ENCODE results near the gene GLT6D1.

The GLT6D1 gene

DNA sequence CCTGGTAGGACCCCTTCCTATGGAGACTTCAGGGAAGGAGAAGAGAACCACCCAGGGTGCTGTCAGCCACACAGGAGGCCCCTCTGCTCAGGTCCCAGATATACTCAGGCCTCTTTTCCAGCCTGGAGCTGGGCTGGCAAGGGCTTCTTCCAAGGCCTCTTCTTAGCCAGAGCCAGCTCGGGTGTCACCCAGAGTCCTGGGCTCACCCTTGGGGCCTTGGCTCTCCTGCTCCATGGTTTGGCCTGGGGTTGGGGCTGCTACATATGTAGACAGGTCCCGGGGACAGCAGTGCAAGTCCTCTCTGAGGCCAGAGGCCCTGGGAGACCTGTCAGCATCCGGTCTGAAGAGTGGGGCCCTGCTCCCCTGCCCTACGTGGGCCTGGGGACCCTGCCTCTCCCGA lies 55.0 kb downstream of the GLT6D1 start:
- no peak for DNase-seq (ENCODE audit: low read depth)

DNA sequence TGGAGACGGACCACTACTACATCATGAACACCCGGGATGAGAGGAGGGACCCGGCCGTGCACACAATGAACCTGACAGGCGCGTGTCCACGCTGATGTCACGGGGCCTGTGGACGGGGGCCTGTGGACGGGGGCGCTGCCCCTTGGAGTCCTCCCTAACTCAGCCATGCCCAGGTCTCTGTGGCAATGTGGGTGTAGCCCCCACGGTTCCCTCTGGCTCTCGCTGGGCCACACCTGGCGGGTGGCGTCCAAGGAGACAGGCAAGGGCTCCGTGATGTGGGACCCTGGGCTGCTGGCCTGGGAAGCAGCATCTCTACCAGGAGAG lies 55.7 kb downstream of the GLT6D1 start:
- DNase-seq (ENCODE audit: low read depth) = no peak

DNA sequence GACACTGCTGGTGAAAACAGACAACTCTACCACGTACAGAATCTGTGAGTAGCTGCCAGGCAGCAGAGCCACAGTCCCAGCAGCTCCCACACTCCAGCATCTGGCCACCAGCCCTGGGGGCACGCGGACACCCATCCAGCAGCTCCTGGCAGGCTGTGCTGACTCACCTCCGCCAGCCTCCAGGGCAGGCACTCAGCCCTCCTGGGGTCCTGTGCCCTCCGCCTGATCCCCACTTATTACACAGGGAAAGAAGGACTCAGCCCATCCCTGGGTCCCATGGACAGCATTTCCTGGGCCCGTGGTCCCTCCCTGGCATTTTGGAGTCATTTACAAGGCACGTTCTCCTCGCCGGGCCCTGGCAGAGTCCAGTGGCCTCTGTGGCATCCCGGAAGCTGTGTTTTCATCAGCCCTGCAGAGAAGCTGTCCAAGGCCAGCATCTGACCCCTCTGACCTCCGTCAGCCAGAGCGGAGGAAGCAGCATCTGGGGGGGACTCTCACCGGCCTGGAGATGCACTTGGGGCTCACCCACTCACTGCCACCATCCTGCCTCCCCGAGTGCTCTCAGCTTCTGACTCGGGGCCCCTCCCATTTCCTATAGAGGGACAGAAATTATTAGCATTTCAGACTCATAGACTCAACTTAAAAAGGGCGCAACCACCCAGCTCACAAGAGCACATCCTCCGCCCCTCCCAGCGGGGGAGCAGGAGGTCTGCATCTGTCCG lies 56.2 kb downstream of the GLT6D1 start:
- no peak for DNase-seq (ENCODE audit: low read depth)

DNA sequence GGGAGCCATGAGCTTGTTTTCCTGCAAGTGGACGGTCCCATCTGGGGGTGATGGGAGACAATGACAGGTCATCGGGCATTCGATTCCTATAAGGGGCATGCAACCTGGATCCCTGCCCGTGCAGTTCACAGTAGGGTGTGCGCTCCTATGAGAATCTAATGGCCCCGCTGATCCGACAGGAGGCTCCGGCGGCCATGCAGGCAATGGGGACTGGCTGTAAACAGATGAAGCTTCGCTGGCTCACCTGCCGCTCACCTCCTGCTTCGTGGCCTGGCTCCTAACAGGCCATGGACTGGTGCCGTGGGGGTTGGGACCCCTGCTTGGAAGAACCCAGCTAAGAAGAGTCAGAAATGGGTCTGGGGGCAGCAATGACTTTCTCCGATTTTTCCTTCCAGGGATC lies 56.8 kb downstream of the GLT6D1 start:
- DNase-seq (ENCODE audit: low read depth) = no peak

DNA sequence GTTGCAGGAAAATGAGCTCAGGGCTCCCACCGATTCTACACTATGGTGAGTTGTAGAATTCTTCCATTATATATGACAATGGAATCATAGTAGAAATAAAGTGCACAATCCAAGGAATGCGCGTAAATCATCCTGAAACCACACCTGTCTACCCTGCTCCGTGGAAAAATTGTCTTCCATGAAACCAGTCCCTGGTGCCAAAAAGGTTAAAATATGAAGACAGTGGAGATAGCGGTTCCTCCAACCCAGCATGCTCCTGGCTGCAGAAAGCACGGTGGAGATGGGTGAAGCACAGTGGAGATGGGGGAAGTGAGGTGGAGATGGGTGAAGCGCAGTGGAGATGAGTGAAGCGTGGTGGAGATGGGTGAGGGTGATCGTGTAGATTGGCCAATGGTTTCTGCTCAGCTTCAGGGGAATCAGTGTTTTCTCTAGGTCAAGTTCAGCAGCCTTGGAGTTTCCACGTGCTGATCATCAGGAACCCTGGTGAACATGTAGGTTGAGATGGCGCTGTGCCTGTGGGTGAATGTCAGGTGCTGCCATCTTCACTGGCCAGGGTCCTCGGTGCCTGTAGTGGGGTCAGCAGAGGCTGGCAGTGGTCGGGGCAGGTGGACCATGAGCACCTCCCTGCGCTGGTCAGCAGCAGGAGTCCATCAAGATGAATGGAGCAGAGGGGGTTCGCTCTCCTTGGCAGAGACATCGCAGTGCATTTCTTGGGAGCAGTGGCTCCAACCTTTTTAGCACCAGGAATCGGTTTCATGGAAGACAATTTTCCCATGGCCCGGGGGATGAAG lies 57.5 kb downstream of the GLT6D1 start:
- DNase-seq (ENCODE audit: low read depth) = no peak

DNA sequence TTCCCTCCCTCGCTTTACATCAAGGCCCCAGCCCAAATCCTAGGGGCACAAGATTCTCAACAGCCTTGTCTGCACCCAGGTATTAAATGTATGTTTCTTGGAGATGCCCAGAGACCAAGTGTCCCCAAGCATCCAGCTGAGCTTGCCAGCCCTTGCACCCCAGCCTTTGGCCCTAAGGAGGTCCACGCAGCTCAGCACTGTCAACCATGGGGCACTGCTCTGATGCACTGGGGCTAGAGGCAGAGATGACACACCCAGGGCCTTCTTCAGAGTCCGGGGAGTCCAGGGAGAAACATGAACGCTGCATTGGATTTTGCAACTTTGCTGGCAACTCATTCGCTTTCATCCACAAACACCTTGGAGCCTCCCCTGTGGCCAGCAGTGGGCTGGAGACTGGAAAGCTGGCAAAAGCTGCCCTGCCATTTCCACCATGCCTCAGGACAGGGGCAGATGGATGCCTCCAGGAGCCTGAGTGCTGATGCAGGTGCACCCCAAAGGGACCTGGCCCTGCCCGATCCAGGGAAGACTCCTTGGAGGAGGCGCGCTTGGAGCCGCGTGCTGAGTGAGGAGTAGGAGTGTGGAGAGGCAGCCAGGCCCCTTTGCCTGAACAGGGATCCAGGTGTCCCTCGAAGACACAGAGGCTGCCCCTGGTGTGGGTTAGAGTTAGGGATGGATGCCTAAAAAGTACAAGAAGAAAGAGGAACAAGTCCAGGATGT lies 58.5 kb downstream of the GLT6D1 start:
- DNase-seq (ENCODE audit: low read depth) = no peak

DNA sequence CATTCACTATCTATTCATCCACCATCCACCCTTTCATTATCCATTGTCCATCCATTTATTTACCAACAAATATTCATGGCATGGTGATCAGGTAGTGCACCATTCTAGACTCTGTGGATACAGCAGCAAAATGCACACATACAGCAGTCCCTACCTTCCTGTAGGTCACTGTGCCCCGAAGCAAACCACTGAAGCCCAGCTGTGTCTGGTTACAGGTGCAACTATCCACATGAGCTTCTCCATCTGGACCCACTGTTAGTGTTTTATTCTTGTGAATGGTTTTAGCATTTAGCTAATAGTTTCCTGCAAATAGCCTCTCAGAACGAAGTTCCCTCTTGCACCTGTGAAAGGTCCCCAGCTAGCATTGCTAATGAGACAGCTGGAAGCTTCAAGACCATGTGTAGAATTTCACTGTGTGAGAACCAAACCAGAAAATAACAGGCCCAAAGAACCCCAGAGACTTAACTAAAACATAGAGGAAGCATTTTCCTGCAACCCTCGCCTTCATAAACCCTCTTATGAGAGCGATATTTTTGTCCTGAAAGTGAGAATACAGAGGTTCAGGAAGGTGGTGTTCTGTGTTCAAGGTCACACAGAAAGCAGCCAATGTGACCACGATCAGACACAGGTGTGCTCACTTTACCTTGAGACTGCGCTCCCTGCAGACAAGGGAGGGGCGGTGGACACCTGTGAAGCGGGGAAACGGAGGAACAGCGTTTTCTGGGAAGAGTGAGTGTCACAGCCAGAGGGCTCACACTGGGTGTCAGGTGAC lies 59.3 kb downstream of the GLT6D1 start:
- no peak for DNase-seq (ENCODE audit: low read depth)

DNA sequence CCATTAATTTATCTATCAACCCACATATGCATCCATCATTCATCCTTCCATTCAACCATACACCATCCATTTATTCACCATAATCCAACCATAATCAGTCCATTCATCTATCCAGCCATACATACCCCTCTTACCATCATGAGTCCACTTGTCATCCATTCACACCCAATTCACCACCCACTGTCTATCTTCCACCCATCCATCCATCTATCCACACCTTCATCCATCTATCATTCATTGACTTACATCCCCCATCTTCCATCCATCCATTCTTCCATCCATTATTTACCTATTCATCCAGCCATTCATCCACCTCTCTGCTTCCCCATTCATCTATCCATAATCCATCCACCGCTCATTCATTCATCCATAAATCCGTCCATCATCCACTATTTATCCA lies 60.0 kb downstream of the GLT6D1 start:
- no peak for DNase-seq (ENCODE audit: low read depth)

DNA sequence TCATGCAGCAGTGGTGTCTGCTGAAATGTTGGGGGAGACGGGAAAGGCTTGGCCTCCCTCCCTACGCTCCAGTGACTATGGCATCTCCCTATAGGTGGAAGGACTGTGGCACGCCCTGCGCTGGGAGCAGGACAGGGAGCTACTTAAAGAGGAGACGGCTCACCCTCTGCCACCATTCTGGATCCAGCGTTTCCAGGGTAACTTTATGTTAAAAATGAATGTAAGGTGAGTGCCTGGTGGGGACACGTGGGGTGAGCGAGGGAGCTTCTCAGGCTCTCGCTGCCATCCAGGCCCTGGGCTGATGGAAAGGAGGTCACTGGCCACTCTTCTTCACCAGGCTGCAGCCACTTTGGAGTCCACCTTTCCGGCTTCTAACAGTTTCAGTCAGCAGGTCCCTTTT lies 62.1 kb downstream of the GLT6D1 start:
- no peak for DNase-seq (ENCODE audit: low read depth)

DNA sequence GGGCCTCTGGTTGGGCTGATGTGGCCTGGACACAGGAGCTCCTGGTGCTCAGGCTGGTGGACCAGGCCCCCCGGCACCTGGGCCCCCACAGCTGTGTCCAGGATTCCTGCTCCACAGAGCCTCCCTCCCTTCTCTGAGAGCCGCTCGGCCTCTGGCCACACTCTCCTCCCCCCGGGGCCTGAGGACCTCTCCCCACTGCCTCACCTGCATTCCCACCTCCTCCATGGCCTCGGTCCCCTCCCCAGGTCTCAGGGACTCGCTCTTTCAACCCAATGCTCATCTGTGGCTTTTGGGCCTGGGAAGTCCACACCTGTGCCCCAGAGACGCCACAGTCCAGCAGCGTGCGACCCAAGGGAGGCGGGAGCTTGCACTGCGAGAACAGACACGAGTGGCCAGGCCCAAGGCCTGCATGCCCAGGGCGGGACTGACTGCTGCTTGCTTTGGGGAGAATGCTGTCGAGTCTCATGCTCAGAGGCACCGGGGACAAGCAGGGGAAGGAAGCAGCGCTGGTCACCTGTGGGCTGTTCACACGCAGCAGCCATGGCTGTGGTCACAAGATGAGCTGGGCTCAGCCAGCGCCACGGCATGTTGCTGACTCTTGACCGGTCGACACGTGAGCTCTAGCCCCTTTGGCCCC lies 63.2 kb downstream of the GLT6D1 start:
- no peak for DNase-seq (ENCODE audit: low read depth)

DNA sequence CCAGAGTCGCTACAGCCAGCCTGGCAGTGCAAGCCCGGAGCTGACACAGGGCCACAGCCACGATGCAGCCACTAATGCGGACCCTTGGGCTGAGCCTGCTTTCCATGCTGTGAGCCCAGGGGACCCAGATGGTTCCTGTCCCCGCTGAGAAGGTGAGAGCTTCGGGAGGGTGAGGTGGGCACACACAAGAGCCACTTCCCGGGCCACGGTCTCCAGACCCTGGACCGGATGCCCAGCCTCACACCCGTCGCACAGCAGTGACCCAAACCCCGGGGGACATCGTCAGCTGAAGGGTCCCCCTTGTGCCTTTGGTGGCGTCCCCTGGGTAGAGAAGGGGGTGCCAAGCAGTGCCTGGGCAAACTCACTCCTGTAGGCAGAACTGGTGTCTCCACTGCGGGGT lies 64.4 kb downstream of the GLT6D1 start:
- DNase-seq (ENCODE audit: low read depth) = no peak

DNA sequence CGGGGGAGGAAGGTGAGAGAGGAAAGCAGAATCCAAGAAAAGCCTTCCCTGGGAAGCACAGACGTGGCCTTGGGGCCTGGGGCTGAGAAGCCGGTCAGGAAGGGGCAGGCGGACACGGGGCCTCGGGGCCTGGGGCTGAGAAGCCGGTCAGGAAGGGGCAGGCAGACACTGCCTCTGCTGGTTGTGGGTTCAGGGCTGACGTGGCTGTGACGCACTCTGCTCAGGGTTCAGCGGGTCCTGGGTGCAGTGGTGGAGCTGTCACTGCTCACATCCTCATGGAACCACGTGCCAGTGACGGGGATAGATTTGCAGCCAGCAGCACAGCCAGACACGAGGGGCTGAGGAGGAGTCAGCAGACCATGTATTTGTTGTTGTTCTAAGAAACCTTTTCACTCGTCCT lies 65.0 kb downstream of the GLT6D1 start:
- no peak for DNase-seq (ENCODE audit: low read depth)

Measured in CMK (cell line).